Smooth muscle cell of the pulmonary artery (primary cell): ENCODE measurements around the gene TXNRD3. TPM values are rescaled to one million over a fixed set of nuclear protein-coding genes. Genes with fewer than 3 reads are reported as not detected.

Source experiments
- total RNA-seq: library from RNA; depleted of rRNA; stranded (reverse); fragments of >200 nt; gene quantifications from 2 replicates; pipeline ENCODE4 v1.2.3, GENCODE V29; 2014

The TXNRD3 gene
- 6.9 and 8.9 TPM in 2 replicates for total RNA-seq

GRCh38 chr3:126654571-126655383 lies at the start of gene TXNRD3:
TXNRD3 (minus strand) TSS chr3:126655124.

GRCh38 chr3:126703512-126704493 lies 48.9 kb upstream of the TXNRD3 start, which contains the start of gene CHCHD6:
CHCHD6 (plus strand) TSS chr3:126704240; CDS start chr3:126704313, 73 bp downstream.

GRCh38 chr3:126558336-126559071 lies 96.4 kb downstream of the TXNRD3 start, which contains the start of gene C3orf22:
C3orf22 (minus strand) TSS chr3:126558932; CDS start chr3:126553390, 5,542 bp downstream.

Other genes with a start within 250 kb of the TXNRD3 start
- gene ZXDC, start 179.2 kb downstream of the TXNRD3 start, total RNA-seq: 26.0 and 36.4 TPM in 2 replicates
- gene UROC1, start 137.4 kb downstream of the TXNRD3 start, total RNA-seq: not detected in 2 replicates
- gene CHST13, start 131.0 kb downstream of the TXNRD3 start, total RNA-seq: not detected in 2 replicates
- gene C3orf22, start 96.2 kb downstream of the TXNRD3 start, total RNA-seq: not detected in 2 replicates
- 8.7 and 12.1 TPM in 2 replicates for gene CHCHD6, start 49.1 kb upstream of the TXNRD3 start, total RNA-seq